22Rv1 (cell line): ENCODE measurements around the gene ENHO.

Experiments used
- H3K27ac ChIP-seq: fragments of 450-650 bp; 2 replicates; pipeline ENCODE4 v1.5.1; 2017
- CTCF ChIP-seq: fragments of 450-650 bp; IDR thresholded peaks from 2 replicates; pipeline ENCODE4 v1.5.1; 2017; ENCODE audit warnings: mild to moderate bottlenecking
- ZFX ChIP-seq: fragments of 450-650 bp; IDR thresholded peaks from 2 replicates; pipeline ENCODE4 v1.6.1; 2017; ENCODE audit warnings: antibody characterized with exemption, borderline replicate concordance

Gene ENHO

GRCh38 chr9:34477541-34477940 lies 45.2 kb downstream of the ENHO start:
- no peak overlapping the region for H3K27ac ChIP-seq
- TF ChIP-seq ZFX (no peak), CTCF (no peak)

DNA sequence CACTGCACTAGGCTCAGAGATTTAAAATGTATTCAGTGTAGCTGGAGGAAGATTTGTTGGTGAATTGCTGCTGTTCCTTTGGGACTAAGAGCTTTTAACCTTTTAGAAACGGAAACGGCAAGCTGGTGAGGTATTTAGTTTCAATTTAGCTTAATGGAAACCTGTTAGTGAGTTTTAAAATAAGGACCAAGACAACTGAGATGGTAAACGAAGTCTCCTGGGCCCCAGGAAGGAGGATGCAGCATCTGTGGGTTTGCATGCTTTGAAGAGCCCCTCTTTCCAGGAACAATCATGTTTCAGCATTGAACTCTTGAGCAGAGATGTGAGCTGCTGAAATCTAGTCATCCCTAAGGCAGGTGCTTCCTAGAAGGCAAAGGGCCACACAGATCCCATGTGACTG lies 47.7 kb downstream of the ENHO start:
- TF ChIP-seq ZFX: no peak
- TF ChIP-seq CTCF: no peak
- no peak overlapping the region for H3K27ac ChIP-seq
